SHP77 (cell line): Measurements from ENCODE around the gene FAM222B.
"Not testable (repeated sequence)": the region's sequence is repeated elsewhere in the genome, so short reads cannot be mapped to it uniquely, and the experiment has no call there.

ENCODE experiments used
- DNase-seq, 2 experiments: peaks; one replicate each; lab custom pipeline; 2025; lab: John Stamatoyannopoulos, UW

FAM222B gene

DNA sequence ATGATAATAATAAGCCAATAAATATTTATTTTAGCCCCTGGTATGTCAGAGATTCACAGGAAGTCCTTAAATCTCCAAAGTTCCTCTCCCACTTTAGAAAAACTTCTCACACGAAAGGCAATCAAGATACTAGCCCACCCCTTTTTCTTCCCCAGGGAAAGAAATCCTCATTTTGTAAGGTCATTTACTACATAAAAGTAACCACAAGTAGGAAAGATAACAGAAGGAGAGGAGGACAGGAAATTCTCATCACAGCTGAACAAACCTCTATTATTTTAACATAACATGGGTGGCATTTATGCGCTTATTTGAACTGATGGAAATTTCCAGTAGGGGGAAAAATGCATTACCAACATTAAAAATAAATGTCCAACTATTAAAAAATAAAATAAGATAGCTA is 3.4 kb downstream of the FAM222B start:
- no peak for DNase-seq

DNA sequence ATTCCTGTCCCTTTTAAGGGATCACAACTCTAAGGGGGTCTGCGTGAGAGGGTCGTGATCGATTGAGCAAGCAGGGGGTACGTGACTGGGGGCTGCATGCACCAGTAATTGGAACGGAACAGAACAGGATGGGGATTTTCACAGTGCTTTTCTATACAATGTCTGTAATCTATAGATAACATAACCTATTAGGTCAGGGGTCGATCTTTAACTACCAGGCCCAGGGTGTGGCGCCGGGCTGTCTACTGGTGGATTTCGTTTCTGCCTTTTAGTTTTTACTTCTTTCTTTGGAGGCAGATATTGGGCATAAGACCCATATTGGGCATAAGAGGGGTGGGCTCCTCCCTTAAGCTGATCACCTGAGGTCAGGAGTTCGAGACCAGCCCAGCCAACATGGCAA is 6.0 kb downstream of the FAM222B start:
- DNase-seq, result not testable (repeated sequence)

DNA sequence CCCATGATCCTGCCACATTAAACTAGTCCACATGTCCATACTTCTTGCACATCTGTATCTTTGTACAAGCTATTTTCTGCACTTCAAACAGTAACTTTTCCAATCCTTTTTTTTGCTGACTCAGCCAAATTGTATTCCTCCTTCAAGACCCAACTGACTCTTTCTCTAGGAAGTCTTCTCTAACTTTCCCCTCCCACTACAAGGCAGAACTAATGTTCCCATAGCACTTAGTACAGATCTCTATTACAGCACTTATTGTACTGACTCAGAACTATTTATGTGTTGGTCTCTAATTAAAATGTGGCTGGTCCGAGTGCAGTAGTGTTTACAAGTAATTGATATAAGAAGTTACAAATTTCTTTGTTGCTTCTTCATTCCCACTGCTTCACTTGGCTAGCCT is 8.2 kb downstream of the FAM222B start:
- no peak for DNase-seq

- DNase-seq, result no peak
These were observed 14.1 kb downstream of the FAM222B start for GRCh38 chr17:28828294-28829040.

DNA sequence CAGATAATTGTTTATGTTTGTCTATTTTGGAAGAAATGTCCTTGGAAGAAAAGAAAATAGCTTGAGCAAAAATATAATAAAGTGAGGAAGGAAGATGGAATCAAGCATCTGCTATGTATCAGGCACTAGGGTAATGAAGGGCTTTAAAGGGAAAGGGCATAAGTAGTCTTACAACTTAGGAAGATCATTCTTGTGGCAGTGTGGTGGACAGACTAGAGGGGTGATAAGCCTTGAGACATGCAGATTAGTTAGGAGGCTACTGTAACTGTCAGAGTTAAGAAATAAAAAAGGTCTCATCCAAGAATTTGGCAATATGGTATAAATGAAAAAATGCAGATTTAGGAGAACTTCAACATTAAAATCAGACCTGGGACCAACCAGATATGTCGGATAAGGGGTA is 14.9 kb downstream of the FAM222B start:
- DNase-seq, result no peak

- no peak for DNase-seq
These were observed 23.0 kb downstream of the FAM222B start for GRCh38 chr17:28819582-28819981.

- no peak for DNase-seq
These were observed 23.8 kb downstream of the FAM222B start for GRCh38 chr17:28818819-28819221.

DNA sequence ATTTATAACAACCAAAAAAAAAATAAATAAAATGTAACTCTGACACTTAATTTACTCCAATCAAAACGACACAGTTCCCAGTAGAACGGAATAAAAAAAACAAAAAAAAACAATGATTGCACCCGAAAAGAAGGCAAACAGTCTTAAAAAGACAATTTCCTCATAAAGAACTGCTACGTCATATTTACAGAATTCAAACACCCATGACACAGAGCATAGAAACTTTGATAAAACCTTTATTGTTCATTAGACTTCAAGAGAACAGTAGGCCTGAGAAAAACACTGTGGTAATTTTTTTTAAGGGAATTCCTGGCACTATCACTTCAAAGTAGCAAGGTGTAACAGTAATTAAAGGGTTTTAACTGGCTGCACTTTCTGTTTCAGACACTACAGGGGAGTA is 26.1 kb downstream of the FAM222B start:
- no peak for DNase-seq

- DNase-seq, result no peak
These were observed 29.7 kb downstream of the FAM222B start for GRCh38 chr17:28812748-28813377.

- peak; percentile 96 to 97 for DNase-seq
These were observed 30.4 kb downstream of the FAM222B start for GRCh38 chr17:28812091-28812747.

DNA sequence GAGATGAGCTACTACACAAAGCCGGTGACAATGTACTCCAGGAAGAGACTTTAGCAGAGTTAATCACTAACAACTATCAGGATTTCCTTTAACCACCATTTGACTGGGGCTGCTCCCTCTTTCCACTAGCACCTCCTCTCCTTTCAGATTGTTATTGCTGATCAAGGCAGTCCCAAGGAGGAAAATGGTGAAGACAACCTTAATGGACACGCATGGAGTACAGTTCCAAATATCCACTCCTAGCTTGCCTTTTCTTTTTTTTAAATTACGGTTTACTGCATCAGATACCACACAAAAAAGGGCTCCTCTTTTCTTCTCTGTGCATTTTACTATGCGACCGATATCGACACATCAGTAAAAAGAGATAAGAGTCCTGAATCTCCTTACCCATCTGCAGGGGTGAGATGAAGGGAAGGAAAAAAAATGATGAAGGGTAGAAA is 30.9 kb downstream of the FAM222B start:
- DNase-seq, result peak in 1 of 2 experiments; percentile 12

- DNase-seq, result no peak
These were observed 32.2 kb downstream of the FAM222B start for GRCh38 chr17:28810437-28810836.

- DNase-seq, result peak; percentile 23 to 45
These were observed 34.5 kb downstream of the FAM222B start for GRCh38 chr17:28807925-28808634.

- no peak for DNase-seq
These were observed 46.5 kb downstream of the FAM222B start for GRCh38 chr17:28796062-28796461.

DNA sequence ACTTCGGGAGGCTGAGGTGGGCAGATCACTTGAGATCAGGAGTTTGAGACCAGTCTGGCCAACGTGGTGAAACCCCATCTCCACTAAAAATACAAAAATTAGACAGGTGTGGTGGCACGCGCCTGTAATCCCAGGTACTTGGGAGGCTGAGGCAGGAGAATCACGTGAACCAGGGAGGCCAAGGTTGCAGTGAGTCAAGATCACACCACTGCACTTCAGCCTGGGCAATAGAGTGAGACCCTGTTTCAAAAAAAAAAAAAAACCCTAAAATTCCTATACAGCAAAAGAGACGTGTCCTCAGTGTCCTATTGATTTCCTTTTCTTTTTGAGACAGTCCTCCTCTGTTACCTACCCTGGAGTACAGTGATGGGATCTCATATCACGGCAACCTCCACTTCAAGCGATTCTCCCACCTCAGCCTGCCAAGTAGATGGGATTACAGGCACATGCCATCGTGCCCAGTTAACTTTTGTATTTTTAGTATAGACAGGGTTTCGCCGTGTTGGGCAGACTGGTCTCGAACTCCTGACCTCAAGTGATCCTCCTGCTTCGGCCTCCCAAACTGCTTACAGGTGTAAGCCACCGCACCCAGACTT is 47.6 kb downstream of the FAM222B start:
- DNase-seq, result not testable (repeated sequence)

DNA sequence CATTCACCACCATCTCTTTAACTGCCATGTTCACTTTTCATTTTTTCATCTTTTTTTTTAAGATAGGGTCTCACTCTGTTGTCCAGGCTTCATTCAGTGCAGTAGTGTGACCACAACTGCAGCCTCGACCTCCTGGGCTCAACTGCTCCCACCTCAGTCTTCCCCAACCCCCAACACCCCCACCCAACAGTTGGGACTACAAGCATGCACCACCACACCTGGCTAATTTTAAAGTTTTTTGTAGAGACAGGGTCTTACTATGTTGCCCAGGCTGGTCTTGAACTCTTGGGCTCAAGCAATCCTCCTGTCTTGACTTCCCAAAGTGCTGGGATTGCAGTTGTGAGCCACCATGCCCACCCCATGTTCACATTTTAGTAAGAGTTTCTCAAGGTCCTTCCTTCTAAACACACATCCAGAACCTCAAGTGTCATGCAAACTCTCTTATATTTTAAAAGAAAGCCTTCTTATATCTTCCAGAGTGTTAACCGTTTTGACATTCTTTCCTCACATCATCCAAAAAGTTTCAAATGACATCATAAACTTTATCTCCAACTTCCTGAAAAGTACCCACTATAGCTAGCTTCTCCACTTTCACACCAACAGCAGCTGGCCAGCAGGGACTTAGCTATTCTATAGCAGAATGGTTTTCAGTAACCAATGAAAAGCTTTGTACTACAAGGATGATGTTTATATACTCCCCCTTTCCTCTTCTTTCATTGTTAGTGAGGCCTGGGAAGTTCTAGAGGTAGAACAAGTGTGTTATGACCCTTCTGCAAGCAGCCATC is 49.5 kb downstream of the FAM222B start:
- DNase-seq, result no peak

- no peak for DNase-seq
These were observed 54.5 kb downstream of the FAM222B start for GRCh38 chr17:28788100-28788499.

DNA sequence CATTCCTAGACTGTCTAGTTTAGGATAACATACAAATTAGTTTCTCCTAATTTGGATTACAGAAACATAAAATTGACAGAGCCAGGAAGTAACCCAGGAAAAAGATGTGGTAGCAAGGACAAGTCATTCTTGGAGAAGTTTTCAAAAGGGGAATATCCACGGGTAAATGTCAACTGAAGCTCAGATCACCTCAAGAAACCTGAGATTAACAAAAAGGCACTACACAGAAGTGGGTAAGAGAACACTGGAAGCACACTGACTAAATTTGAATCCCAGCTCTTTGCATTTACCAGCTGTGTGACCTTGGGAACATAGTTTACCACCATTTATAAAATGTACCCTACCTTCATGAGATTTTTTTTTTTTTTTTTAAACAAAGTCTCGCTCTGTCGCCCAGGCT is 59.4 kb downstream of the FAM222B start:
- DNase-seq, result no peak

DNA sequence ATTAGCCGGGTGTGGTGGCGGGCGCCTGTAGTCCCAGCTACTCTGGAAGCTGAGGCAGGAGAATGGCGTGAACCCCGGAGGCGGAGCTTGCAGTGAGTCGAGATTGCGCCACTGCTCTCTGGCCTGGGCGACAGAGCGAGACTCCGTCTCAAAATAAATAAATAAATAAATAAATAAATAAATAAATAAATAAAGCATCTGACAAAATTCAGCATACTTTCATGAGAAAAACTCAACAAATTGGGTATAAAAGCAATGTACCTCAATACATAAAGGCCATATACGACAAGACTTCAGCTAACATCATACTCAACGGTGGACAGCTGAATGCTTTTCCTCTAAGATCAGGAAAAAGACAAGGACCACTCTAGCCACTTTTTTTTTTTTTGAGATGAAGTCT is 63.0 kb downstream of the FAM222B start:
- DNase-seq, result not testable (repeated sequence)

GRCh38 chr17:28777178-28777577 is 65.4 kb downstream of the FAM222B start:
- no peak for DNase-seq

- DNase-seq, result no peak
These were observed 68.4 kb downstream of the FAM222B start for GRCh38 chr17:28774206-28774605.
